ENCODE results near the gene LRRC4C. TPM values are rescaled to one million over a fixed set of nuclear protein-coding genes. Genes with fewer than 3 reads are reported as not detected.
A peak's percentile ranks its signal among the peaks of the same experiment; 100 is the strongest.

The LRRC4C gene
- total and polyA plus RNA-seq, 10 of the 15 experiments (the other 5 are each of a cell fraction or from before 2014, with no cell fraction given), result 1.5 TPM; not detected in 9

- CTCF ChIA-PET, result no interaction called here
- SMC1A ChIA-PET (ENCODE audit: uncharacterized antibody, unreplicated experiment), result no interaction called here
- in situ Hi-C loops (cut with MboI), result no loop called here
- FAIRE-seq (no peak), ATAC-seq (no peak; the same call in 2 of the 3 replicates), DNase-seq (ENCODE audit: low read depth, low spot score) (no peak)
- no peaks in the 10 kb centered on the region for H4K20me1 ChIP-seq (ENCODE audit: control insufficient read depth, insufficient read depth)
- no peak for TF ChIP-seq SUZ12 (IDR thresholded peaks at IDR 0.05; ENCODE audit: unreplicated experiment)
- TF ChIP-seq NRF1 (conservative IDR thresholded peaks at IDR 0.05; ENCODE audit: low read depth, low read length), result no peak
- no peak for TF ChIP-seq SMAD5 (IDR thresholded peaks at IDR 0.05; ENCODE audit: low read depth)
- no peak for TF ChIP-seq PRDM15 (CRISPR knock-in tag; IDR thresholded peaks at IDR 0.05)
- peak in 1 of 2 experiments; percentile 63; a peak in 1 of 4 replicates for TF ChIP-seq ETV6 (conservative IDR thresholded peaks at IDR 0.05 in 1 of 2, IDR thresholded peaks at IDR 0.05 in 1 of 2; ENCODE audit: borderline replicate concordance in 1 of 2, low read depth in 1 of 2)
- no peaks in the 10 kb centered on the region for H3K4me1 ChIP-seq (ENCODE audit: control insufficient read depth, insufficient read depth, low read length)
- no peaks in the 10 kb centered on the region for H3K79me2 ChIP-seq (ENCODE audit: control insufficient read depth, insufficient read depth, low read length)
- H2AFZ ChIP-seq (ENCODE audit: control insufficient read depth, low read depth, low read length), result no peak overlapping the region
- no peaks in the 10 kb centered on the region for H3K9me3 ChIP-seq (replicated peaks; ENCODE audit: control insufficient read depth, insufficient read depth, low read length)
- 40% methylated on average over 6 of the region's 6 CpGs for whole genome bisulfite sequencing (ENCODE audit: insufficient coverage, insufficient replicate concordance, low lambda C conversion rate, missing lambda C conversion rate)
- RAD21 ChIA-PET (ENCODE audit: unreplicated experiment), result no interaction called here
- H3K9ac ChIP-seq (ENCODE audit: control insufficient read depth, insufficient read depth, low read length), result no peak overlapping the region
- no peak overlapping the region for H3K27ac ChIP-seq (ENCODE audit: control insufficient read depth, insufficient read depth)
- H3K4me2 ChIP-seq (ENCODE audit: control insufficient read depth, insufficient read depth), result no peak overlapping the region
- intact Hi-C loops (cut with micrococcal nuclease; ENCODE audit: unreplicated experiment), result no loop called here
- no peaks in the 10 kb centered on the region for H3K27me3 ChIP-seq (replicated peaks in 1 of 2; ENCODE audit: control insufficient read depth in 2 of 2, insufficient read depth in 2 of 2, low read length in 1 of 2)
- no peaks in the 10 kb centered on the region for H3K36me3 ChIP-seq (ENCODE audit: control insufficient read depth in 2 of 2, insufficient read depth in 2 of 2, low read length in 1 of 2)
- BruUV-seq (replicated peaks), result no TSS peak
- POLR2A ChIA-PET, result no interaction called here
- H3K4me3 ChIP-seq, result no peak overlapping the region
Observed at GRCh38 chr11:40338739-40339138, 1120.7 kb downstream of the LRRC4C start.
